SK-N-MC (cell line): ENCODE measurements around the gene SLC4A8.

Source experiments
- EZH2 ChIP-seq: fragments of 200-600 bp; sonication (generic); IDR thresholded peaks from one replicate; pipeline ENCODE4 v1.6.1; 2017; ENCODE audit warnings: antibody characterized with exemption
- POLR2AphosphoS5 ChIP-seq: IDR thresholded peaks from 2 replicates; pipeline ENCODE4 v1.6.1; 2012; ENCODE audit warnings: mild to moderate bottlenecking, low read depth, low read length, borderline replicate concordance

- TF ChIP-seq EZH2 (no peak), POLR2AphosphoS5 (no peak)
Measured at GRCh38 chr12:51386351-51386750, 38.3 kb upstream of the SLC4A8 start.
